Measurements from ENCODE around the gene MAEA.

Gene MAEA

GRCh38 chr4:1289207-1290164, at the start of gene MAEA:
MAEA (plus strand) TSS chr4:1289891; CDS start chr4:1289914, 23 bp downstream.
- peak; percentile 97 for DNase-seq (ENCODE audit: low spot score)

GRCh38 chr4:1239950-1240307, 49.8 kb upstream of the MAEA start:
- DNase-seq (ENCODE audit: low spot score): no peak

GRCh38 chr4:1240721-1241465, 48.8 kb upstream of the MAEA start:
- DNase-seq (ENCODE audit: low spot score): no peak

- no peak for DNase-seq (ENCODE audit: low spot score)
Measured at GRCh38 chr4:1241466-1241935, 48.2 kb upstream of the MAEA start.

GRCh38 chr4:1241936-1242505, 47.7 kb upstream of the MAEA start:
- no peak for DNase-seq (ENCODE audit: low spot score)

- DNase-seq (ENCODE audit: low spot score): no peak
Measured at GRCh38 chr4:1242506-1243450, 46.9 kb upstream of the MAEA start.

GRCh38 chr4:1243451-1244080, 46.1 kb upstream of the MAEA start:
- DNase-seq (ENCODE audit: low spot score): no peak

- no peak for DNase-seq (ENCODE audit: low spot score)
Measured at GRCh38 chr4:1244081-1244977, 45.4 kb upstream of the MAEA start.

GRCh38 chr4:1244978-1245471, 44.7 kb upstream of the MAEA start:
- no peak for DNase-seq (ENCODE audit: low spot score)

GRCh38 chr4:1245481-1246051, 44.1 kb upstream of the MAEA start:
- no peak for DNase-seq (ENCODE audit: low spot score)

- no peak for DNase-seq (ENCODE audit: low spot score)
Measured at GRCh38 chr4:1246111-1246881, 43.4 kb upstream of the MAEA start.

- no peak for DNase-seq (ENCODE audit: low spot score)
Measured at GRCh38 chr4:1246901-1247863, 42.5 kb upstream of the MAEA start.

- no peak for DNase-seq (ENCODE audit: low spot score)
Measured at GRCh38 chr4:1247864-1248244, 41.8 kb upstream of the MAEA start.

- DNase-seq (ENCODE audit: low spot score): peak; percentile 92
Measured at GRCh38 chr4:1248245-1249147, 41.2 kb upstream of the MAEA start, which contains the start of gene CTBP1. CTBP1 (minus strand) TSS chr4:1249130; CDS start chr4:1241331, 7,799 bp downstream.

- DNase-seq (ENCODE audit: low spot score): peak; percentile 85
Measured at GRCh38 chr4:1249148-1249730, 40.5 kb upstream of the MAEA start.
